ENCODE data around the gene ATP6V1C2.
A peak's percentile ranks its signal among the peaks of the same experiment; 100 is the strongest.

Gene ATP6V1C2

GRCh38 chr2:10688921-10689807, 32.3 kb upstream of the ATP6V1C2 start:
- Histone ChIP-seq H3F3A (ENCODE audit: low read depth) (no peaks in the 10 kb centered on the region), H3K36me3 (ENCODE audit: insufficient read depth, low read length) (no peaks in the 10 kb centered on the region; the same call in 1 of the 2 replicates), H3K9ac (ENCODE audit: low read depth, low read length, poor library complexity, severe bottlenecking) (peak overlapping the region; percentile 83), H3K27me3 (ENCODE audit: insufficient read depth, low read length, poor library complexity, severe bottlenecking) (no peaks in the 10 kb centered on the region), H3K4me3 (ENCODE audit: low read length, poor library complexity, severe bottlenecking) (peak overlapping the region; percentile 94), H3K79me2 (ENCODE audit: insufficient read depth, low read length) (peaks cover 64% of the 10 kb centered on the region), H3K9me2 (replicated peaks; ENCODE audit: low read depth, low read length) (no peaks in the 10 kb centered on the region), H2AFZ (ENCODE audit: low read length) (peak overlapping the region; percentile 94), H4K20me1 (ENCODE audit: insufficient read depth, low read length, poor library complexity, severe bottlenecking) (peaks cover 32% of the 10 kb centered on the region), H3K9me3 (ENCODE audit: insufficient read depth, low read depth, low read length) (no peaks in the 10 kb centered on the region), H3K4me2 (ENCODE audit: low read depth, low read length, poor library complexity, severe bottlenecking) (peak overlapping the region; percentile 92), H3K4me1 (ENCODE audit: insufficient read depth, low read length, poor library complexity, severe bottlenecking) (peaks cover 36% of the 10 kb centered on the region)
- TF ChIP-seq EZH2phosphoT487 (IDR thresholded peaks at IDR 0.05; ENCODE audit: borderline replicate concordance), result no peak
- TF ChIP-seq CTCF (conservative IDR thresholded peaks at IDR 0.05; ENCODE audit: low read length), result no peak

GRCh38 chr2:10691521-10691920, 29.9 kb upstream of the ATP6V1C2 start:
- Histone ChIP-seq H3K9me2 (replicated peaks; ENCODE audit: low read depth, low read length) (no peaks in the 10 kb centered on the region), H3K4me1 (ENCODE audit: insufficient read depth, low read length, poor library complexity, severe bottlenecking) (peaks cover 25% of the 10 kb centered on the region)

GRCh38 chr2:10700078-10700803, 21.2 kb upstream of the ATP6V1C2 start:
- H3F3A ChIP-seq (ENCODE audit: low read depth), result no peaks in the 10 kb centered on the region
- no peaks in the 10 kb centered on the region for H4K20me1 ChIP-seq (ENCODE audit: insufficient read depth, low read length, poor library complexity, severe bottlenecking)
- TF ChIP-seq CTCF (conservative IDR thresholded peaks at IDR 0.05; ENCODE audit: low read length), result no peak
- TF ChIP-seq EZH2phosphoT487 (IDR thresholded peaks at IDR 0.05; ENCODE audit: borderline replicate concordance), result no peak
- H3K79me2 ChIP-seq (ENCODE audit: insufficient read depth, low read length), result no peaks in the 10 kb centered on the region
- H3K9me2 ChIP-seq (replicated peaks; ENCODE audit: low read depth, low read length), result no peaks in the 10 kb centered on the region
- no peaks in the 10 kb centered on the region for H3K4me1 ChIP-seq (ENCODE audit: insufficient read depth, low read length, poor library complexity, severe bottlenecking)
- no peak overlapping the region for H3K4me2 ChIP-seq (ENCODE audit: low read depth, low read length, poor library complexity, severe bottlenecking)
- H3K36me3 ChIP-seq (ENCODE audit: insufficient read depth, low read length), result no peaks in the 10 kb centered on the region
- H3K9ac ChIP-seq (ENCODE audit: low read depth, low read length, poor library complexity, severe bottlenecking), result no peak overlapping the region
- H3K27me3 ChIP-seq (ENCODE audit: insufficient read depth, low read length, poor library complexity, severe bottlenecking), result no peaks in the 10 kb centered on the region
- H3K9me3 ChIP-seq (ENCODE audit: insufficient read depth, low read depth, low read length), result no peaks in the 10 kb centered on the region
- no peak overlapping the region for H2AFZ ChIP-seq (ENCODE audit: low read length)
- H3K4me3 ChIP-seq (ENCODE audit: low read length, poor library complexity, severe bottlenecking), result no peak overlapping the region

More at GRCh38 chr2:10691521-10691920, 29.9 kb upstream of the ATP6V1C2 start:
- peaks cover 43% of the 10 kb centered on the region for H3K79me2 ChIP-seq (ENCODE audit: insufficient read depth, low read length)
- no peak overlapping the region for H2AFZ ChIP-seq (ENCODE audit: low read length)
- peaks cover 22% of the 10 kb centered on the region for H4K20me1 ChIP-seq (ENCODE audit: insufficient read depth, low read length, poor library complexity, severe bottlenecking)
- H3F3A ChIP-seq (ENCODE audit: low read depth), result no peaks in the 10 kb centered on the region
- H3K9ac ChIP-seq (ENCODE audit: low read depth, low read length, poor library complexity, severe bottlenecking), result no peak overlapping the region
- no peaks in the 10 kb centered on the region for H3K36me3 ChIP-seq (ENCODE audit: insufficient read depth, low read length)
- no peak overlapping the region for H3K4me3 ChIP-seq (ENCODE audit: low read length, poor library complexity, severe bottlenecking)
- H3K4me2 ChIP-seq (ENCODE audit: low read depth, low read length, poor library complexity, severe bottlenecking), result no peak overlapping the region
- H3K9me3 ChIP-seq (ENCODE audit: insufficient read depth, low read depth, low read length), result no peaks in the 10 kb centered on the region
- H3K27me3 ChIP-seq (ENCODE audit: insufficient read depth, low read length, poor library complexity, severe bottlenecking), result no peaks in the 10 kb centered on the region
- TF ChIP-seq CTCF (conservative IDR thresholded peaks at IDR 0.05; ENCODE audit: low read length) (no peak), EZH2phosphoT487 (IDR thresholded peaks at IDR 0.05; ENCODE audit: borderline replicate concordance) (no peak)
